Measurements from ENCODE around the gene DDX54.
A peak's percentile ranks its signal among the peaks of the same experiment; 100 is the strongest.

Gene DDX54

GRCh38 chr12:113171543-113171942 is 13.7 kb downstream of the DDX54 start:
- DNase-seq = no peak
- intact Hi-C loops (cut with DNase I) = loop anchor here (5.0 kb wide), 1 partner anchor 124 kb away; no protein-coding TSS in a partner anchor

- no peak for DNase-seq
- intact Hi-C loops (cut with DNase I) = loop anchor here (5.0 kb wide), 1 partner anchor 124 kb away; no protein-coding TSS in a partner anchor
These were observed 14.4 kb downstream of the DDX54 start for GRCh38 chr12:113170926-113171325.

- no peak for DNase-seq
- intact Hi-C loops (cut with DNase I) = loop anchor here (5.0 kb wide), 1 partner anchor 123 kb away; no protein-coding TSS in a partner anchor
These were observed 14.8 kb downstream of the DDX54 start for GRCh38 chr12:113170457-113170856.

- DNase-seq = no peak
- intact Hi-C loops (cut with DNase I) = loop anchor here (5.0 kb wide), 1 partner anchor 122 kb away; no protein-coding TSS in a partner anchor
These were observed 15.6 kb downstream of the DDX54 start for GRCh38 chr12:113169697-113170096.

- intact Hi-C loops (cut with DNase I) = no loop called here
- DNase-seq = no peak
These were observed 17.4 kb downstream of the DDX54 start for GRCh38 chr12:113167868-113168267.

GRCh38 chr12:113165521-113166450 is 19.5 kb downstream of the DDX54 start:
- intact Hi-C loops (cut with DNase I) = no loop called here

GRCh38 chr12:113164014-113164413 is 21.3 kb downstream of the DDX54 start:
- no peak for DNase-seq
- intact Hi-C loops (cut with DNase I) = no loop called here

More at GRCh38 chr12:113165521-113166450, 19.5 kb downstream of the DDX54 start:
- no peak for DNase-seq

GRCh38 chr12:113163030-113163360 is 22.3 kb downstream of the DDX54 start:
- intact Hi-C loops (cut with DNase I) = no loop called here

GRCh38 chr12:113162102-113163029 is 22.9 kb downstream of the DDX54 start:
- intact Hi-C loops (cut with DNase I) = no loop called here
- peak in 10 of 42 donors; percentile 29 to 74 (median 52) for DNase-seq

More at GRCh38 chr12:113163030-113163360, 22.3 kb downstream of the DDX54 start:
- no peak for DNase-seq

GRCh38 chr12:113161415-113162016 is 23.8 kb downstream of the DDX54 start:
- intact Hi-C loops (cut with DNase I) = no loop called here
- peak; percentile 60 to 97 (median 86) for DNase-seq

- intact Hi-C loops (cut with DNase I) = no loop called here
- peak; percentile 48 to 96 (median 81) for DNase-seq
These were observed 25.3 kb downstream of the DDX54 start for GRCh38 chr12:113159937-113160336.

- intact Hi-C loops (cut with DNase I) = no loop called here
- no peak for DNase-seq
These were observed 26.7 kb downstream of the DDX54 start for GRCh38 chr12:113158439-113159203.

GRCh38 chr12:113157218-113157859 is 27.9 kb downstream of the DDX54 start:
- no peak for DNase-seq
- intact Hi-C loops (cut with DNase I) = no loop called here

GRCh38 chr12:113155646-113156045 is 29.6 kb downstream of the DDX54 start:
- intact Hi-C loops (cut with DNase I) = no loop called here
- no peak for DNase-seq

- DNase-seq = peak in 1 of 42 donors; percentile 22
- intact Hi-C loops (cut with DNase I) = no loop called here
These were observed 30.2 kb downstream of the DDX54 start for GRCh38 chr12:113155060-113155459.

- DNase-seq = peak; percentile 50 to 92 (median 77)
- intact Hi-C loops (cut with DNase I) = no loop called here
These were observed 30.8 kb downstream of the DDX54 start for GRCh38 chr12:113154351-113154973.

All from head of caudate nucleus (tissue), 42 donors.